Astrocyte of the spinal cord (primary cell): ENCODE results near the gene PCNT.

ENCODE experiments used
- DNase-seq: peaks from one replicate; pipeline ENCODE4 v3.0.0; 2011; ENCODE audit warnings: low read depth, low spot score
- H3K4me3 ChIP-seq: 2 replicates; pipeline ENCODE4 v1.5.1; 2011; ENCODE audit warnings: low read depth, mild to moderate bottlenecking, low read length, moderate library complexity
- in situ Hi-C: cut with HindIII; loops from 2 replicates; pipeline ENCODE4 v1.10.0; 2017; ENCODE audit warnings: low sequenced_read_pairs
- TF ChIP-seq, protein P1 (sequence below): IDR thresholded peaks from 2 replicates; pipeline ENCODE4 v1.5.1; 2012; ENCODE audit warnings: low read depth, mild to moderate bottlenecking, low read length, inconsistent platforms

Gene PCNT

DNA sequence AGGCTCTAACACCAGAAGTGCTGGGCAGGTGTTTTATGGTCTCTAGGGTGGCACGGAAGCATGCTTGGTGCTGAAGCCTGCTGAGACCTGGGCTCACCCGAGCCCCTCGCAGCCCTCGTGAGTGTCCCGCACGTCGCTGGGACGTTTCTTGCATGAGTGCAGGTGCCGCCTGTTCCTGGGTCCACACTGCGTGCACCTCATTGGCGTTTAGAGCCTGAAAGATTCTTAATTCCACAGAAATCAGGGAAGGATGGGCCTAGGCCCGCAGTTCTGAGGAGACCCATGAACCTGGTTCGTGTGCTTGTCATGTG is 91.0 kb downstream of the PCNT start:
- in situ Hi-C loops: no loop called here
- no peak for DNase-seq
- TF ChIP-seq, protein P1, sequence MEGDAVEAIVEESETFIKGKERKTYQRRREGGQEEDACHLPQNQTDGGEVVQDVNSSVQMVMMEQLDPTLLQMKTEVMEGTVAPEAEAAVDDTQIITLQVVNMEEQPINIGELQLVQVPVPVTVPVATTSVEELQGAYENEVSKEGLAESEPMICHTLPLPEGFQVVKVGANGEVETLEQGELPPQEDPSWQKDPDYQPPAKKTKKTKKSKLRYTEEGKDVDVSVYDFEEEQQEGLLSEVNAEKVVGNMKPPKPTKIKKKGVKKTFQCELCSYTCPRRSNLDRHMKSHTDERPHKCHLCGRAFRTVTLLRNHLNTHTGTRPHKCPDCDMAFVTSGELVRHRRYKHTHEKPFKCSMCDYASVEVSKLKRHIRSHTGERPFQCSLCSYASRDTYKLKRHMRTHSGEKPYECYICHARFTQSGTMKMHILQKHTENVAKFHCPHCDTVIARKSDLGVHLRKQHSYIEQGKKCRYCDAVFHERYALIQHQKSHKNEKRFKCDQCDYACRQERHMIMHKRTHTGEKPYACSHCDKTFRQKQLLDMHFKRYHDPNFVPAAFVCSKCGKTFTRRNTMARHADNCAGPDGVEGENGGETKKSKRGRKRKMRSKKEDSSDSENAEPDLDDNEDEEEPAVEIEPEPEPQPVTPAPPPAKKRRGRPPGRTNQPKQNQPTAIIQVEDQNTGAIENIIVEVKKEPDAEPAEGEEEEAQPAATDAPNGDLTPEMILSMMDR: no peak
- H3K4me3 ChIP-seq: no peak overlapping the region

DNA sequence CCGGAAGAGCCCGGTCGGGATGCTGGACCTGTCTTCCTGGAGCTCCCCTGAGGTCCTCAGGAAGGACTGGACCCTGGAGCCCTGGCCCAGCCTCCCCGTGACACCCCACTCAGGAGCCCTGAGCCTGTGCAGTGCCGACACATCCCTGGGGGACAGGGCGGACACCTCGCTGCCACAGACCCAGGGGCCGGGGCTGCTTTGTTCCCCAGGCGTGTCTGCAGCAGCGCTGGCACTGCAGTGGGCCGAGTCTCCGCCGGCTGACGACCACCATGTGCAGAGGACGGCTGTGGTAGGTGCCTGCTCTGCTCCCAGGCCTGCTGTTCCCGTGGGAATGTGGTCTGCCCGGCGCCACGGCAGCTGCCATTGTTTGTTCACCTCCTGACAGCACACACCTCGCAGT is 92.6 kb downstream of the PCNT start:
- no peak overlapping the region for H3K4me3 ChIP-seq
- TF ChIP-seq, protein P1: no peak
- in situ Hi-C loops: no loop called here
- no peak for DNase-seq

DNA sequence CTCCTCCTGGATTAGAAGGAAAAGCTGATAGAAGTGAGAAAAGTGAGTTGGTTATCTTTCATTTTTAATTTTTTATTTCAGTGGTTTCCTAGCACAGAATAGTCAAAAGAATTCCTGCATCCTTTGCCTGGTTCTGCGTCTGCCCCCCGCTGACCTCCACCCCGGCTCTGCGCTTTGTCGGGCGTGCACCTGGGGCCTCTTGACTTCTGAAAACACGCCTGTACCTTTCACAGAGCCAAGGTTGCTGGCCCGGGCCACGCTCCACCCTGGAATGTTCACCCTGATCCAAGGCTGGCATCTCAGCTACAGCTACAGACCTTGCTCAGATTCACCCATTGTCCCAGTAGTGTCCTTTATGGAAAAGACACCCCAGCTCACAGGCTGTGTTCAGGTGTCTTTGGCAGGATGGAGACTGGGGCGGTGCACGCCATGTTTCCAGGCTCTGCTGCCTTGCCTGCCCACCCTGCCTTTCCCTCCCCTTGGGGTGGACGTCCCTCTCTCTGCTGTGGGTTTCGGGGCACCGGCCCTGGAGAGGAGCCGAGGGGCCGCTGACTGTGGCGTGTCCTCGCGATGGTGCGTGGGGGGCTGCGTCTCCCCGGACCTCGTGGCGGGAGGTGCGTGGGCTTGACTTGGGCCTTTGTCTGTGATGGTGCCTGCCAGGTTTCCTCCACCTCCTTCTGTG is 94.5 kb downstream of the PCNT start:
- TF ChIP-seq, protein P1: no peak
- in situ Hi-C loops: no loop called here

GRCh38 chr21:46420241-46421190 is 96.6 kb downstream of the PCNT start:
- TF ChIP-seq, protein P1: no peak
- in situ Hi-C loops: no loop called here
- DNase-seq: no peak
- H3K4me3 ChIP-seq: no peak overlapping the region

More for the DNA sequence above, 94.5 kb downstream of the PCNT start:
- DNase-seq: no peak
- no peak overlapping the region for H3K4me3 ChIP-seq

DNA sequence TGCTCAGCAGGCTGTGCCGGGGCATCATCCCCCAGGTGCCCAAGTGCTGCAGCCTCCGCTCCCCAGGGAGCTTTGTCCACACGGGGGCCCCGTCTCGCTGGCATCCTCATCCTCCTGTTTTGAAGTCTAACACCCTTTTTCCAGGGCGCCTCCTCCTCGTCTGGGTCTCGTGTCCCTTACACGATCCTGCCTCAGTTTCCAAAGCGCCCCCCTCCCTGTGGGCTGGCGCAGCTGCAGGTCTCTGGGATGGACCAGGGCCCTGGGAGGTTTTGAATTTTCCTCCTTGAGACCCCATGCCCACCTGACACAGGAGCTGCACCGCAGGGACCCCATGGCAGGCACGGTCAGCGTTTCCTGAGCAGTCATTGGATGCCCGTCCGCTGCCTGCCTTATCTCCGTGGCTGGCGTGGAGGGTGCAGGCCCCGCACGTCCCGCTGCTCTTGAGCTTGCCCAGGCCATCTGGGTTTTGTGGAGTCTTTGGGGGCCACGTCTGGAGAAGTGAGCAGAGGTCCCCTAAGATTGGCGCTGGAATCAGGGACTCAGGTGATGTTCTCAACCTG is 97.3 kb downstream of the PCNT start:
- DNase-seq: no peak
- H3K4me3 ChIP-seq: no peak overlapping the region
- in situ Hi-C loops: no loop called here
- TF ChIP-seq, protein P1: no peak

- DNase-seq: no peak
- TF ChIP-seq, protein P1: no peak
- in situ Hi-C loops: no loop called here
- H3K4me3 ChIP-seq: no peak overlapping the region
Measured at GRCh38 chr21:46421756-46422555, 98.0 kb downstream of the PCNT start.
